A549 (cell line): ENCODE data around the gene COL8A1. TPM values are rescaled to one million over a fixed set of nuclear protein-coding genes. Genes with fewer than 3 reads are reported as not detected.

Source experiments
- ATAC-seq, 2 experiments: fragments of 200-7000 bp in 1 of 2; fragments of >200 bp in 1 of 2; cut with Nextera tagmentation in 1 of 2; cut with Tn5 transposase in 1 of 2; 3 replicates each; pipeline versions ENCODE4 v1.8.0 to v1.9.1; 2018 to 2020; ENCODE audit warnings: mild to moderate bottlenecking in 1 of 2, moderate library complexity in 1 of 2
- CTCF ChIA-PET: fragments of 300-600 bp; sonication (Branson Sonifier 250); formaldehyde crosslinking; extraction: SDS; loops from one replicate; lab custom pipeline; 2021; ENCODE audit warnings: antibody characterized with exemption, inconsistent platforms; lab: Yijun Ruan, JAX
- POLR2A ChIA-PET: fragments of 350-600 bp; formaldehyde crosslinking; extraction: SDS; loops from one replicate; lab custom pipeline; 2021; ENCODE audit warnings: antibody characterized with exemption, inconsistent platforms; lab: Yijun Ruan, JAX
- DNase-seq, 2 experiments: peaks; one replicate each; pipeline versions ENCODE4 v3.0.0 to v3.0.0-alpha.2; 2011 to 2016; ENCODE audit warnings: low read depth in 1 of 2, low spot score in 1 of 2
- FAIRE-seq: peaks from 2 replicates; lab custom pipeline; 2011; peaks lifted over from hg19 to GRCh38; lab: Jason Lieb, UNC
- H3K27ac ChIP-seq, 2 experiments: fragments of >200 bp; sonication (Bioruptor Twin); formaldehyde crosslinking; 3 replicates each; pipeline ENCODE4 v1.5.1; 2016 to 2017
- H3K4me1 ChIP-seq: fragments of >200 bp; sonication (Bioruptor Twin); formaldehyde crosslinking; 3 replicates; pipeline ENCODE4 v1.6.1; 2016
- H3K4me2 ChIP-seq: fragments of >200 bp; sonication (Bioruptor Twin); formaldehyde crosslinking; 3 replicates; pipeline ENCODE4 v1.6.1; 2016
- H3K4me3 ChIP-seq: fragments of >200 bp; sonication (Bioruptor Twin); formaldehyde crosslinking; 3 replicates; pipeline ENCODE4 v1.5.1; 2016
- H3K9me3 ChIP-seq: fragments of >200 bp; sonication (Bioruptor Twin); formaldehyde crosslinking; 3 replicates; pipeline ENCODE4 v1.6.1; 2016
- ATOH8 ChIP-seq: fragments of 250-450 bp; sonication (Bioruptor Pico); IDR thresholded peaks from 2 replicates; pipeline ENCODE4 v1.5.0; 2020; ENCODE audit warnings: low read depth, mild to moderate bottlenecking, moderate library complexity
- BCL3 ChIP-seq: fragments of >200 bp; sonication (Bioruptor Twin); formaldehyde crosslinking; IDR thresholded peaks from 3 replicates; pipeline ENCODE4 v1.6.1; 2016
- CBX2 ChIP-seq: fragments of 200-600 bp; sonication (generic); IDR thresholded peaks from 2 replicates; pipeline ENCODE4 v1.6.1; 2016; ENCODE audit warnings: low read depth, mild to moderate bottlenecking, borderline replicate concordance
- CEBPB ChIP-seq, 2 experiments: fragments of >200 bp in 1 of 2; sonication (Bioruptor Twin) in 1 of 2; formaldehyde crosslinking in 1 of 2; IDR thresholded peaks; 2 replicates each; pipeline ENCODE4 v1.6.1; 2012 to 2016
- CHD4 ChIP-seq: fragments of 200-600 bp; sonication (generic); IDR thresholded peaks from 2 replicates; pipeline ENCODE4 v1.6.1; 2016; ENCODE audit warnings: antibody characterized with exemption, mild to moderate bottlenecking, borderline replicate concordance
- ELK1 ChIP-seq: fragments of 150-350 bp; IDR thresholded peaks from 2 replicates; pipeline ENCODE4 v1.6.1; 2014; ENCODE audit warnings: low read depth, mild to moderate bottlenecking, low read length
- EP300 ChIP-seq, 2 experiments: fragments of >200 bp; sonication (Bioruptor Twin); formaldehyde crosslinking; IDR thresholded peaks; 2 replicates in 1 of 2; 3 replicates in 1 of 2; pipeline ENCODE4 v1.6.1; 2016 to 2017
- ESRRA ChIP-seq: fragments of 150-350 bp; IDR thresholded peaks from 2 replicates; pipeline ENCODE4 v1.6.1; 2014; ENCODE audit warnings: mild to moderate bottlenecking, low read length, borderline replicate concordance
- GATA3 ChIP-seq: IDR thresholded peaks from 2 replicates; pipeline ENCODE4 v1.6.1; 2012; ENCODE audit warnings: borderline replicate concordance
- HEYL ChIP-seq: fragments of 250-450 bp; sonication (Bioruptor Pico); IDR thresholded peaks from 2 replicates; pipeline ENCODE4 v1.8.0; 2021; ENCODE audit warnings: mild to moderate bottlenecking, moderate library complexity
- JUN ChIP-seq, 2 experiments: fragments of >200 bp; sonication (Bioruptor Twin); formaldehyde crosslinking; IDR thresholded peaks; 2 replicates in 1 of 2; 3 replicates in 1 of 2; pipeline ENCODE4 v1.6.1; 2016 to 2017
- MYC ChIP-seq: IDR thresholded peaks from 2 replicates; pipeline ENCODE4 v1.6.1; 2012; ENCODE audit warnings: mild to moderate bottlenecking, inconsistent platforms, low read length, improper control_type of control experiment, borderline replicate concordance
- NFE2L2 ChIP-seq: fragments of 150-350 bp; conservative IDR thresholded peaks from 2 replicates; pipeline ENCODE4 v1.6.1; 2014; ENCODE audit warnings: low read length
- NPAS2 ChIP-seq: fragments of 250-450 bp; sonication (Bioruptor Pico); IDR thresholded peaks from 2 replicates; pipeline ENCODE4 v1.8.0; 2022; ENCODE audit warnings: mild to moderate bottlenecking, moderate library complexity, borderline replicate concordance
- PBX3 ChIP-seq: IDR thresholded peaks from 2 replicates; pipeline ENCODE4 v1.6.1; 2012
- PHF8 ChIP-seq: fragments of 200-600 bp; sonication (generic); IDR thresholded peaks from 2 replicates; pipeline ENCODE4 v1.6.1; 2016; ENCODE audit warnings: low read depth, mild to moderate bottlenecking, antibody characterized with exemption, moderate library complexity, borderline replicate concordance
- POLR2A ChIP-seq: IDR thresholded peaks from 2 replicates; pipeline ENCODE4 v1.6.1; 2012; ENCODE audit warnings: mild to moderate bottlenecking, low read length
- POLR2AphosphoS2 ChIP-seq: conservative IDR thresholded peaks from 2 replicates; pipeline ENCODE4 v1.6.1; 2012; ENCODE audit warnings: low read length, improper control_type of control experiment, inconsistent platforms
- RAD21 ChIP-seq, 2 experiments: fragments of >200 bp in 1 of 2; sonication (Bioruptor Twin) in 1 of 2; formaldehyde crosslinking in 1 of 2; IDR thresholded peaks in 1 of 2; conservative IDR thresholded peaks in 1 of 2; 2 replicates in 1 of 2; 3 replicates in 1 of 2; pipeline ENCODE4 v1.6.1; 2012 to 2018; ENCODE audit warnings: inconsistent platforms in 1 of 2
- RARB ChIP-seq: fragments of 250-450 bp; sonication (Bioruptor Pico); IDR thresholded peaks from 2 replicates; pipeline ENCODE4 v1.8.0; 2021; ENCODE audit warnings: mild to moderate bottlenecking, moderate library complexity
- RNF2 ChIP-seq: fragments of 200-600 bp; sonication (generic); IDR thresholded peaks from 2 replicates; pipeline ENCODE4 v1.6.1; 2016; ENCODE audit warnings: low read depth, mild to moderate bottlenecking, antibody characterized with exemption, moderate library complexity, borderline replicate concordance
- TFCP2L1 ChIP-seq: fragments of 250-450 bp; sonication (Bioruptor Pico); IDR thresholded peaks from 2 replicates; pipeline ENCODE4 v1.5.0; 2021; ENCODE audit warnings: mild to moderate bottlenecking
- TP53 ChIP-seq: fragments of 250-450 bp; sonication (Bioruptor Pico); IDR thresholded peaks from 2 replicates; pipeline ENCODE4 v1.5.0; 2021; ENCODE audit warnings: mild to moderate bottlenecking, moderate library complexity
- ZC3H11A ChIP-seq: fragments of 450-650 bp; IDR thresholded peaks from 2 replicates; pipeline ENCODE4 v1.6.1; 2014; ENCODE audit warnings: antibody characterized with exemption, mild to moderate bottlenecking
- ZFP36 ChIP-seq: fragments of 450-650 bp; IDR thresholded peaks from 2 replicates; pipeline ENCODE4 v1.6.1; 2014; ENCODE audit warnings: borderline replicate concordance; ENCODE audit not compliant: partially characterized antibody
- ZNF302 ChIP-seq: fragments of 250-450 bp; sonication (Bioruptor Pico); IDR thresholded peaks from 2 replicates; pipeline ENCODE4 v1.9.0; 2021; ENCODE audit warnings: inconsistent platforms, mild to moderate bottlenecking, moderate library complexity
- WGBS: methylation state at CpG from one replicate; pipeline ENCODE4 v1.1.6; 2017; ENCODE audit errors: missing lambda C conversion rate; 5-methylcytosine and 5-hydroxymethylcytosine counted together
- polyA plus RNA-seq, 4 experiments: library from polyadenylated mRNA; depleted of rRNA in 3 of 4; stranded (reverse); fragments of >200 nt; fragmentation: RNase III in 1 of 4; extraction: RNeasy Plus Mini Kit Qiagen cat#74134 plus additional on column Dnase treatment in 1 of 4; gene quantifications; 2 replicates in 3 of 4; 3 replicates in 1 of 4; pipeline ENCODE4 v1.2.3, GENCODE V29; 2011 to 2017

The COL8A1 gene
- polyA plus RNA-seq, 2 of the 4 experiments (the other 2 are of a cell fraction) = not detected

- H3K4me3 ChIP-seq = no peak overlapping the region
Measured at GRCh38 chr3:99639579-99639978, 1.2 kb downstream of the COL8A1 start.

GRCh38 chr3:99640214-99640851, 1.9 kb downstream of the COL8A1 start:
- H3K4me1 ChIP-seq = peaks cover 11% of the 10 kb centered on the region; the same call in 1 of the 3 replicates
- CTCF ChIA-PET = interaction anchor here (0.5 to 1.5 kb wide), 3 partner anchors 10 to 113 kb away, joined by 3 to 4 read pairs (median 3); no protein-coding TSS in a partner anchor
- no peak for TF ChIP-seq ZFP36
- TF ChIP-seq POLR2A = no peak
- TF ChIP-seq CHD4 = no peak
- no peak for TF ChIP-seq HEYL (CRISPR knock-in tag)
- no peak for TF ChIP-seq CBX2
- no peak for TF ChIP-seq POLR2AphosphoS2
- TF ChIP-seq ZC3H11A = no peak
- no peak for TF ChIP-seq GATA3
- no peak for TF ChIP-seq BCL3
- TF ChIP-seq PBX3 = no peak
- TF ChIP-seq EP300 (IDR thresholded peaks at IDR 0.05) = no peak
- TF ChIP-seq NPAS2 (CRISPR knock-in tag) = no peak
- TF ChIP-seq ESRRA = no peak
- TF ChIP-seq RNF2 = no peak
- no peak for TF ChIP-seq RARB (CRISPR knock-in tag)
- TF ChIP-seq NFE2L2 = no peak
- no peak overlapping the region for H3K4me2 ChIP-seq
- ATAC-seq (no peak), FAIRE-seq (no peak), DNase-seq (no peak)
- 51% methylated on average over 6 of the region's 6 CpGs for WGBS
- H3K27ac ChIP-seq = no peak overlapping the region
- no peaks in the 10 kb centered on the region for H3K9me3 ChIP-seq
- no peak overlapping the region for H3K4me3 ChIP-seq
- POLR2A ChIA-PET = no interaction called here

More at GRCh38 chr3:99639579-99639978, 1.2 kb downstream of the COL8A1 start:
- TF ChIP-seq ZNF302 (CRISPR knock-in tag) = no peak
- TF ChIP-seq HEYL (CRISPR knock-in tag) = no peak
- TF ChIP-seq, all 56 proteins: peak for 0
- Histone ChIP-seq H3K4me2 (no peak overlapping the region), H3K4me1 (peaks cover 11% of the 10 kb centered on the region; the same call in 1 of the 3 replicates), H3K9me3 (no peaks in the 10 kb centered on the region), H3K27ac (no peak overlapping the region)
- ATAC-seq = no peak
- no peak for DNase-seq
- ChIA-PET CTCF (interaction anchor here (1.5 kb wide), 1 partner anchor 114 kb away, joined by 3 read pairs; no protein-coding TSS in a partner anchor), POLR2A (no interaction called here)
- no peak for FAIRE-seq
- 79% methylated on average over 1 of the region's 1 CpG for WGBS

GRCh38 chr3:99641480-99641879, 3.1 kb downstream of the COL8A1 start:
- ChIA-PET CTCF (interaction anchor here (1.2 kb wide), 1 partner anchor 9 kb away, joined by 4 read pairs; no protein-coding TSS in a partner anchor), POLR2A (no interaction called here)
- peaks cover 11% of the 10 kb centered on the region; the same call in 1 of the 3 replicates for H3K4me1 ChIP-seq
- ATAC-seq (no peak), FAIRE-seq (no peak), DNase-seq (no peak)
- WGBS = 12% methylated on average over 2 of the region's 2 CpGs
- no peak overlapping the region for H3K27ac ChIP-seq
- no peak overlapping the region for H3K4me2 ChIP-seq
- H3K4me3 ChIP-seq = no peak overlapping the region
- no peaks in the 10 kb centered on the region for H3K9me3 ChIP-seq
- TF ChIP-seq EP300 (IDR thresholded peaks at IDR 0.05) (no peak), NPAS2 (CRISPR knock-in tag) (no peak), TFCP2L1 (CRISPR knock-in tag) (no peak), MYC (no peak), ATOH8 (CRISPR knock-in tag) (no peak), ZFP36 (no peak), ELK1 (no peak), ESRRA (no peak), JUN (IDR thresholded peaks at IDR 0.05) (no peak), PHF8 (no peak), CEBPB (IDR thresholded peaks at IDR 0.05) (no peak), POLR2A (no peak), BCL3 (no peak), CHD4 (no peak), NFE2L2 (no peak), TP53 (CRISPR knock-in tag) (no peak), RAD21 (conservative IDR thresholded peaks at IDR 0.05 in 1 of 2, IDR thresholded peaks at IDR 0.05 in 1 of 2) (no peak)
